IPS-18c (cell line): ENCODE results near the gene CMIP.
"Not testable (repeated sequence)": the region's sequence is repeated elsewhere in the genome, so short reads cannot be mapped to it uniquely, and the experiment has no call there.

Experiments
- H3K4me3 ChIP-seq: 2 replicates; pipeline ENCODE4 v1.7.0; 2013; ENCODE audit warnings: low read depth, mild to moderate bottlenecking, low read length, moderate library complexity; ENCODE audit not compliant: insufficient read depth
- H3K9me3 ChIP-seq: one replicate; pipeline ENCODE4 v1.6.1; 2013; ENCODE audit warnings: mild to moderate bottlenecking, low read length, moderate library complexity; ENCODE audit not compliant: control insufficient read depth, insufficient read depth

CMIP gene

DNA sequence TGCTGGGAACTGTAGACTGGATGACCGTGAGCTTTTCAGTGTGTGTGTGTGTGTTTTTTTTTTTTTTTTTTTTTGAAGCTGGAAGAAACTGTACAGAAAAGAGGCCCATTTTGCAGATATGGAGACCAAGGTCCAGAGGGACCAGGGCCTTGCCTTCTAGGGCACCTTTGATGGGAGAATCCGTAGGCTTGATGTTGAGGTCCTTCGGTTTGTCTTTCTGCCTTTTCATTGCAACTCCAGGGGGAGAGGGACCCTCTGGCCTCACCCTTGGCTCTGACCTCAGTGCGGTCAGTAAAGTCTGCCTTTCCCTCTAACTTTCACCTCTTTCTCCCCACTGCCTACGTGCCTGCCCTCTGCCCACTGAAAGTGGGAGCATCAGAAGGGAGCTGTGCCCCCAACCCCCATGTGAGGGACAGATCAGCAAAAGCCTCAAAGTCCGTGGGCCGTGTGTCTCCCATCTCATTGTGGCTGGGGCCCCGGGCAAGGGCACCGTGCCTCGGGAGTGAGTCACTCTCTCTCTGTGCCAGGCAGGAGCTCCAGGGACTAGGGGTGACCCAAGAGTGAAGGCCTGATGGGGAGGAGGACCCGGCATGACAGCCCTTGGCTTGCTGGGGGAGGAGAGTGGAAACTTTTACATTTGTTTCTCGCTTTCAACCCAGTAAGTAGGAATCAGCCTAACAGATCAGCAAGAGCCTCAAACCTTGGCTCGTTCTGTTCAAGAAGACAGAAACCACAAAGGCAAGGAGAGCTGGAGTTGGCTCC is 123.6 kb downstream of the CMIP start:
- no peak overlapping the region for H3K4me3 ChIP-seq
- no peaks in the 10 kb centered on the region for H3K9me3 ChIP-seq

- no peak overlapping the region for H3K4me3 ChIP-seq
- no peaks in the 10 kb centered on the region for H3K9me3 ChIP-seq
These were observed 124.1 kb downstream of the CMIP start for GRCh38 chr16:81568749-81569087.

GRCh38 chr16:81569361-81570034 is 124.9 kb downstream of the CMIP start:
- H3K4me3 ChIP-seq = no peak overlapping the region
- H3K9me3 ChIP-seq = no peaks in the 10 kb centered on the region

GRCh38 chr16:81570151-81570846 is 125.7 kb downstream of the CMIP start:
- Histone ChIP-seq H3K9me3 (no peaks in the 10 kb centered on the region), H3K4me3 (no peak overlapping the region)

DNA sequence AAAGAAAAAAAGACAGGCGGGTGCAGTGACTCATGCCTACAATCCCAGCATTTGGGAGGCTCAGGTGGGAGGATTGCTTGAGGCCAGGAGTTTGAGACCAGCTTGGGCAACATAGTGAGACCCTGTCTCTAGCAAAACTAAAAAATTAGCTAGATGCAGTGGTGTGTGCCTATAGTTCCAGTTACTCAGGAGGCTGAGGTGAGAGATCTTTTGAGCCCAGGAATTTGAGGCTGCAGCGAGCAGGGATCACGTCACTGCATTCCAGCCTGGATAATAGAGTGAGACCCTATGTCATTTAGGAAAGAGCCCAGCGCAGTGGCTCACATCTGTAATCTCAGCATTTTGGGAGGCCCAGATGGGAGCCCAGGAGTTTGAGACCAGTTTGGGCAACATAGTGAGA is 126.6 kb downstream of the CMIP start:
- Histone ChIP-seq H3K4me3 (no peak overlapping the region), H3K9me3 (no peaks in the 10 kb centered on the region)

- H3K4me3 ChIP-seq = no peak overlapping the region
These were observed 127.2 kb downstream of the CMIP start for GRCh38 chr16:81571592-81572385.

DNA sequence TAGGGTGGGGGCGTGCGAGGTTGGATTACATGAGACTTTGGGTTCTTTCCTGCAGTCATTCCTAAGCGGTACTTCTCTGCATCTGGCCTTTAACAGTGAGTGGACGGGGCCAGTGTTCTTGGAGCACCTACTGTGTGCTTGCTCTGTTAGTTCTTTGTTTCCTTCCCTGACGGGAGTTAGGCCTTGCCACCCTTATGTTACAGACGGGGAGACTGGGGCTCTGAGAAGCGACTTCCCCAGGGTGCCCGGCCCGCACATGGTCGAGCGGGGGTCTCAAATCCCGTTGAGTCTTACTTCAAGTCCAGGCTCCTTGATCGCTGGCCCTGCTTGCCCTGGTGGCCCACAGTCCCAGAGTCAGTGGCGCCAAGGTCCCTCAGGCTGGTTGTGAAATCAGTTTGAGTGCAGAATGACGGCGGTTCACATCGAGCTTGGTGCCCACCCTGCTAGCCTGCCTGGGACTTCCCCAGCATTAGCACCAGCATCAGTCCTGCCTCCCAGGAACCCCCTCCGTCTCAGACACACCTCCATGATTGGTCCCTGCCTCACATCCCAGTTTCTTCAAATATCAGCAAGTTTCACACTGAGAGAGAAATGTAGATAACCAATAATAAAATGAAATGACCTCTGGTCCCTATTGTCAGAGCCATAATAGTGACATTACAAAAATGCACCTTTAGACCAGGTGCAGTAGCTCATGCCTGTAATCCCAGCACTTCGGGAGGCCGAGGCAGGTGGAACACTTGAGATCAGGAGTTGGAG is 128.0 kb downstream of the CMIP start:
- no peaks in the 10 kb centered on the region for H3K9me3 ChIP-seq
- no peak overlapping the region for H3K4me3 ChIP-seq

More at GRCh38 chr16:81571592-81572385, 127.2 kb downstream of the CMIP start:
- H3K9me3 ChIP-seq = no peaks in the 10 kb centered on the region

- H3K9me3 ChIP-seq = no peaks in the 10 kb centered on the region
- H3K4me3 ChIP-seq = no peak overlapping the region
These were observed 129.0 kb downstream of the CMIP start for GRCh38 chr16:81573533-81574020.

DNA sequence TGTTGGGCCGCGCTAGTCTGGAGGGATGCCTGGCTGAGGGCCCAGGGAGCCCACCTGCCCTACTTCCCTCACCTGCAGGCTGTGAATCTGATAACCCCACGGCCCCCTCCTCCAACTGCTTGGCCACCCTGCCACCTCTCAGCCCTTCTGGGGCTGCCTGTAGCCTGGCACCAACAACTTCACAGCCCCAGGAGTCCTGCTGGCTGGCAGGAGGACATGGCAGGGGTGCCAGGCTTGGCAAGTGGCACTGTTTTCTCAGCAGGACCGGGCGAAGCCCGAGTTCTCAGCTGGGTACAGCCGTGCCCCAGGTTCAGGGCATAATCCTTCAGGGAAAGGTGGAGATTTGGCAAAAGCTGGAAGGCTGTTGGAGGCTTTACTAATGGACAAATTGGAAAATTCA is 129.6 kb downstream of the CMIP start:
- H3K9me3 ChIP-seq = no peaks in the 10 kb centered on the region
- H3K4me3 ChIP-seq = no peak overlapping the region

DNA sequence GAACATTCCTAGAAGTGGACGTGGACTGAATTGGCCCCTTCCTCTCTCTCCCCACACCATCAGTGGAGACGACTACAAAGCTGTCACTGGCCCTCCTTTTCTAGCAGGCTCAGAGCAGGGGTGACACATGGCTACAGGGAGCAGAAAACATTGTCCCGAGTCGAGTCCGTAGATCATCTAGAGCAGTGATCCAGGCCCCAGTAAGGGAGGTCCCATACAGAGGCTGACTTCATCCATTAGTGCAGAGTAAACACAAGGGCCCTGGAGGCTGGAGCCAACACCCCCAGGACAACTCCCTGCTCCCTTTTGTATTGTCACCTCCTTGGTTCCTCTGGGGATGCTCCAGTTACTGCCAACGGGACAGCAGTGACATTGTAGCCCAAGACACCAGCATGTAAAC is 130.7 kb downstream of the CMIP start:
- no peak overlapping the region for H3K4me3 ChIP-seq
- no peaks in the 10 kb centered on the region for H3K9me3 ChIP-seq

GRCh38 chr16:81575834-81576233 is 131.2 kb downstream of the CMIP start:
- Histone ChIP-seq H3K4me3 (no peak overlapping the region), H3K9me3 (no peaks in the 10 kb centered on the region)

DNA sequence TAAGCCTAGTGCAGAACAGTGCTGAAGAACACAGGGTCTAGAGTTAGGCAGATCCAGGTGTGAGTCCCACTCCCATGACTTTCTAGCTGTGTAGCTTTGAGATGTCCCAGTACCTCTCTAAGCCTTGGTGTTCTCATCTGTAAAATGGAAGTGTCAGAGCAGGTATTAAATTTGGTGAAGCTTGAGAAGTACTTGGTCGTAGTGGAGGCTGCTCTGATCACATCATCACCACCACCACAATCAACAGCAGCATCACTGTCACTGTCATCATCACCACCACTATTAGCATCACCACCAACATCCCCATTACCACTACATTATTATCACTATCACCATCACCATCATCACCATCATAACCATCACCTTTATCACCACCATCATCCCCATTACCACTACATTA is 132.1 kb downstream of the CMIP start:
- H3K9me3 ChIP-seq = no peaks in the 10 kb centered on the region
- no peak overlapping the region for H3K4me3 ChIP-seq

DNA sequence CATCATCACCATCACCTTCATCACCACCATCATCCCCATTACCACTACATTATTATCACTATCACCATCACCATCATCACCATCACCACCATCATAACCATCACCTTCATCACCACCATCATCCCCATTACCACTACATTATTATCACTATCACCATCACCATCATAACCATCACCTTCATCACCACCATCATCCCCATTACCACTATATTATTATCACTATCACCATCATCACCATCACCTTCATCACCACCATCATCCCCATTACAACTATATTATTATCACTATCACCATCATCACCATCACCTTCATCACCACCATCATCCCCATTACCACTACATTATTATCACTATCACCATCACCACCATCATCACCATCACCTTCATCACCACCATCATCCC is 132.7 kb downstream of the CMIP start:
- not testable (repeated sequence) for H3K9me3 ChIP-seq, H3K4me3 ChIP-seq

DNA sequence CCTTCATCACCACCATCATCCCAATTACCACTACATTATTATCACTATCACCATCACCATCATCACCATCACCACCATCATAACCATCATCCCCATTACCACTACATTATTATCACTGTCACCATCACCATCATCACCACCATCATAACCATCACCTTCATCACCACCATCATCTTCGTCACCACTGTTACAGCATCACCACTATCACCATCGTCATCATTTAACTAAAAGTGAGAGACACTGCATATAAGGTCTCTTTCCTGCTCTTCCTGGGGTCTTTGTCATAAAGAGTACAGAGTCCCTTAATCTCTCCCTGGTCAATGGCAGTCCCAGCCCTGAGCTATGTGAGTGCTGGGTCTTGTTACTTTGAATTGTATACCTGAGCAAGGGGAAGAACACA is 133.5 kb downstream of the CMIP start:
- H3K9me3 ChIP-seq = no peaks in the 10 kb centered on the region
- H3K4me3 ChIP-seq = no peak overlapping the region

- Histone ChIP-seq H3K9me3 (no peaks in the 10 kb centered on the region), H3K4me3 (no peak overlapping the region)
These were observed 134.2 kb downstream of the CMIP start for GRCh38 chr16:81578636-81579413.

DNA sequence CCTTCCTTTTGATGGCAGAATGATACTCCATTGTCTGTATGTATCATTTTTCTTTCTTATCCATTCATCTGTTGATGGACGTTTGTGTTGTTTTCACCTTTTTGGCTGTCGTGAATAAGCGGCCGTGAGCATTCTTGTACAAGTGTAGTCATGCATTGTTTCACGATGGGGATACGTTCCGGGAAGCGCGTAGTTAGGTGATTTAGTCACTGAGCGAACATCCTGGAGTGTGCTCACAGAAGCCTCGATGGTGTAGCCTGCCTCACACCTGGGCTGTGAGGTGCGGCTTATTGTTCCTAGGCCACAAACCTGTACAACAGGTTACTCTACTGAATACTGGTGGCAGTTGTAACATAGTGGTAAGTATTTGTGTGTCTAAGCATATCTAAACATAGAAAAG is 136.5 kb downstream of the CMIP start:
- H3K4me3 ChIP-seq = no peak overlapping the region
- no peaks in the 10 kb centered on the region for H3K9me3 ChIP-seq
